ENCODE measurements around the gene SLC8A2. TPM values are rescaled to one million over a fixed set of nuclear protein-coding genes. Genes with fewer than 3 reads are reported as not detected.
A peak's percentile ranks its signal among the peaks of the same experiment; 100 is the strongest.
"Not testable (repeated sequence)": the region's sequence is repeated elsewhere in the genome, so short reads cannot be mapped to it uniquely, and the experiment has no call there.

Gene SLC8A2
- total RNA-seq, 1 donor from 2014 or later, result 0.23 TPM

DNA sequence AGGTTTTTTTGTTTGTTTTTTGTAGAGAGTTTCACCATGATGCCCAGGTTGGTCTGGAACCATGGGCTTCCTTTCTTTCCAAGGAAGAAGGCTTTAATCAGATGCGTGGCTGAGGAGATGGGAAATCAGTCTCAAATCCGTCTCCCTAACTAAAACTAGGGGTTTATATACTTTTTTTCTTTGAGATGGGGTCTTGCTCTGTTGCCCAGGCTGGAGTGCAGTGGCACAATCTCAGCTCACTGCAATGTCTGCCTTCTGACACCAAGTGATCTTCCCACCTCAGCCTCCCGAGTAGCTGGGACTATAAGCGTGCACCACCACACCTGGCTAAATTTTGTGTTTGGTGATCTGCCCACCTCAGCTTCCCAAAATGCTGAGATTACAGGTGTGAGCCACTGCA, 87.2 kb downstream of the SLC8A2 start:
- intact Hi-C loops (cut with DNase I), result not testable (repeated sequence)

DNA sequence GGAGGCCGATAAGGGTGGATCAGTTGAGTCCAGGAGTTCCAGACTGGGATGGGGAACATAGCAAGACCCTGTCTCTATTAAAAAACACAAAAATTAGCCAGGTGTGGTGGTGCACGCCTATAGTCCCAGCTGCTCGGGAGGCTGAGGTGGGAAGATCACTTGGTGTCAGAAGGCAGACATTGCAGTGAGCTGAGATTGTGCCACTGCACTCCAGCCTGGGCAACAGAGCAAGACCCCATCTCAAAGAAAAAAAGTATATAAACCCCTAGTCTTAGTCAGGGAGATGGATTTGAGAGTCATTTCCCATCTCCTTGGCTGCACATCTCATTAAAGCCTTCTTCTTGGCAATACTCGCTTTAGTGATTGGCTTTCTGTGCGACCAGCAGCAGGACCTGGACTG, 87.8 kb downstream of the SLC8A2 start:
- H3K9me3 ChIP-seq; H3K27me3 ChIP-seq; H3K27ac ChIP-seq; H3K4me3 ChIP-seq; intact Hi-C loops (cut with DNase I); H3K4me1 ChIP-seq; ATAC-seq; DNase-seq: not testable (repeated sequence)
- peaks cover 30% of the 10 kb centered on the region for H3K36me3 ChIP-seq

More for the DNA sequence above, 87.2 kb downstream of the SLC8A2 start:
- H3K4me1 ChIP-seq, DNase-seq, H3K4me3 ChIP-seq, ATAC-seq, H3K27ac ChIP-seq, H3K9me3 ChIP-seq, H3K27me3 ChIP-seq: not testable (repeated sequence)
- peaks cover 25% of the 10 kb centered on the region for H3K36me3 ChIP-seq

DNA sequence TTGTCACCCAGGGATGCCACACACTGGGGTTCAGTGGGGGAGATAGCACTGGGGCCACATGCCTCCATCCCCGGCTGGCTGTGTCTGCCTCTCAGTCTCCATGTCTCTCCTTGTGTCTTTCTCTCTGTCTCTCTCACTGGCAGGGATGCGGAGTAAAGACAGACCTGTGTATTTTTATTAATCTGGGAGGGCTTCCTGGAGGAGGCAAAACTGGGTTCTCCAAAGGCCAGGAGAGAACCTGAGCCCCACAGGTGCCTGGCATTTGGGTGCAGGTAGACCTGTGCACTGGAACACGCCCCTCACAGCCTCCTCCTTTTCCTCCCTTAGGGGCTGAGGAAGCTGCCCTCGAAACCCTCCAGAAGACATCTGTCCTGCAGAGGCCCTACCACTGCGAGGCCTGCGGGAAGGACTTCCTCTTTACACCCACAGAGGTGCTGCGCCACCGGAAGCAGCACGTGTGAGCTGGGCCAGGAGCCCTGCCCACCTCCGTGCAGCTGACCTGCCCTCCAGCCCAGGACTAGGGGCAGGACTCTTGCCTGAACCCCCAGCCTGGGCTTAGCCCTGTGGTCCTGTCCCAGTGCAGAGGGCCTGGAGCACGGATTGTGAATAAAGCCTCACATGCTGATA, 89.9 kb downstream of the SLC8A2 start:
- no peak overlapping the region for H3K27ac ChIP-seq
- no peak for DNase-seq
- H3K4me3 ChIP-seq, result no peak overlapping the region
- H3K4me1 ChIP-seq, result no peaks in the 10 kb centered on the region
- peak; percentile 71 for ATAC-seq
- H3K36me3 ChIP-seq, result peaks cover 49% of the 10 kb centered on the region
- TF ChIP-seq, protein P1, sequence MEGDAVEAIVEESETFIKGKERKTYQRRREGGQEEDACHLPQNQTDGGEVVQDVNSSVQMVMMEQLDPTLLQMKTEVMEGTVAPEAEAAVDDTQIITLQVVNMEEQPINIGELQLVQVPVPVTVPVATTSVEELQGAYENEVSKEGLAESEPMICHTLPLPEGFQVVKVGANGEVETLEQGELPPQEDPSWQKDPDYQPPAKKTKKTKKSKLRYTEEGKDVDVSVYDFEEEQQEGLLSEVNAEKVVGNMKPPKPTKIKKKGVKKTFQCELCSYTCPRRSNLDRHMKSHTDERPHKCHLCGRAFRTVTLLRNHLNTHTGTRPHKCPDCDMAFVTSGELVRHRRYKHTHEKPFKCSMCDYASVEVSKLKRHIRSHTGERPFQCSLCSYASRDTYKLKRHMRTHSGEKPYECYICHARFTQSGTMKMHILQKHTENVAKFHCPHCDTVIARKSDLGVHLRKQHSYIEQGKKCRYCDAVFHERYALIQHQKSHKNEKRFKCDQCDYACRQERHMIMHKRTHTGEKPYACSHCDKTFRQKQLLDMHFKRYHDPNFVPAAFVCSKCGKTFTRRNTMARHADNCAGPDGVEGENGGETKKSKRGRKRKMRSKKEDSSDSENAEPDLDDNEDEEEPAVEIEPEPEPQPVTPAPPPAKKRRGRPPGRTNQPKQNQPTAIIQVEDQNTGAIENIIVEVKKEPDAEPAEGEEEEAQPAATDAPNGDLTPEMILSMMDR (IDR thresholded peaks at IDR 0.05), result no peak
- no peaks in the 10 kb centered on the region for H3K27me3 ChIP-seq
- H3K9me3 ChIP-seq, result no peaks in the 10 kb centered on the region
- intact Hi-C loops (cut with DNase I), result no loop called here

DNA sequence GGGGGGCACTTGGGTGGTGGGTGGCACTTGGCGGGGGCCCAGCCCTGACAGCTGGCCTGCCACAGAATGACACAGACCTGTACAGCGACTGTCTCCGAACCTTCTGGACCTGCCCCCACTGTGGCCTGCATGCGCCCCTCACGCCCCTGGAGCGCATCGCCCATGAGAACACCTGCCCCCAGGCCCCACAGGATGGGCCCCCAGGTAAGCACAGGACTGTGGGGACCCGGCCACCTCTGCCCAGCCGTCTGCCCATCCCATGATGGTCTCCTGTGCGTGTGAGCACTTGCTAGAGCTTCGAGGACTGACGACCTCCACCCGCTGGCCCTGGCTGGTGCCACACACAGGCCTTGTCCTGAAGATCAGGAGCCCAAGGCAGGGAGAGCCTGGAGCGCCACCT, 90.6 kb downstream of the SLC8A2 start:
- Histone ChIP-seq H3K27ac (no peak overlapping the region), H3K4me3 (no peak overlapping the region), H3K36me3 (peaks cover 55% of the 10 kb centered on the region), H3K9me3 (no peaks in the 10 kb centered on the region), H3K27me3 (no peaks in the 10 kb centered on the region), H3K4me1 (no peaks in the 10 kb centered on the region)
- ATAC-seq (no peak), DNase-seq (no peak)
- intact Hi-C loops (cut with DNase I), result no loop called here
- TF ChIP-seq, protein P1 (IDR thresholded peaks at IDR 0.05), result no peak

DNA sequence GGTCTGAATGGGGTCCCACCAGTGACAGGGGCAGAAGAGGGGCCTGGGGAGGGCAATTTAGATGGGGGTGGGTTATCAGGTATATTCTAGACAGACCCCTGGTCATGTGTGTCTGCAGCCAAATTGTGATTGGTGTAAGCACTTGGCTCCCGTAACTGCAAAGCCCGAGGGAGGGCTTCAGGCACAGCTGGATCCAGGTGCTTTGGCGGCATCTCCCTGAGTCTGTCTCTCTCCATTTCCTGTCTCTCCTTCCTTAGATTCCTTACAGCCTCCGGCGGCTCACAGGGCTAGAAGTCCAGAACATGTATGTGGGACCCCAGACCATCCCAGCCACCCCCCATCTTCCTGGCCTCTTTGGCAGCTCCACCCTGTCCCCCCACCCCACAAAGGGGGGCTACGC, 91.1 kb downstream of the SLC8A2 start:
- no peaks in the 10 kb centered on the region for H3K27me3 ChIP-seq
- H3K36me3 ChIP-seq, result peaks cover 61% of the 10 kb centered on the region
- no peaks in the 10 kb centered on the region for H3K4me1 ChIP-seq
- TF ChIP-seq, protein P1 (IDR thresholded peaks at IDR 0.05), result no peak
- H3K4me3 ChIP-seq, result no peak overlapping the region
- H3K9me3 ChIP-seq, result no peaks in the 10 kb centered on the region
- H3K27ac ChIP-seq, result no peak overlapping the region
- intact Hi-C loops (cut with DNase I), result no loop called here
- no peak for ATAC-seq
- no peak for DNase-seq

DNA sequence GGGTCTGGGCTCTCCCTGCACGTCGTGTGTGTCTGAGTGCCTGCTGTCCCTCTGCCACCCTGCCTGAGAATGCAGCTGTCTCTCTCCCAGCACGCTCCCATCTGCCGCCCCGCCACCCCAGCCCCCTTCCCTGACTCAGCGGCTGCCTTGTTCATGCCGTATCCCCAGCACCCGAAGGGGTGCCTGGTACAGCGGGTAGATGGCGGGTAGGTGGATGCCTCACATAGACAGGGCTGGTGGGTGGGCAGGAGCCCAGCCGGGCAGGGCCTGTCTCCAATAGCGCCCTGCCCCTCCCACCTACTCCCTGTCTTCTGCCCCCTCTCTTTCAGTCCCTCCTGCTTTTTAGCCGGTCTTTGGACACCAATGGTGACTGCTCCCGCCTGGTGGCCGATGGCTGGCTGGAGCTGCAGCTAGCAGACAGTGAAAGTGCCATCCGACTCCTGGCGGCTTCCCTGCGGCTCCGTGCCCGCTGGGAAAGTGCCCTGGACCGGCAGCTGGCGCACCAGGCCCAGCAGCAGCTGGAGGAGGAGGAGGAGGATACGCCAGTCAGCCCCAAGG, 92.2 kb downstream of the SLC8A2 start:
- intact Hi-C loops (cut with DNase I), result no loop called here
- Histone ChIP-seq H3K36me3 (peaks cover 72% of the 10 kb centered on the region), H3K4me3 (no peak overlapping the region), H3K4me1 (no peaks in the 10 kb centered on the region), H3K27me3 (no peaks in the 10 kb centered on the region), H3K27ac (no peak overlapping the region), H3K9me3 (no peaks in the 10 kb centered on the region)
- DNase-seq, result no peak
- ATAC-seq, result no peak
- TF ChIP-seq, protein P1 (IDR thresholded peaks at IDR 0.05), result no peak

Measured in upper lobe of right lung (tissue), 1 donor.